H1 (cell line): ENCODE measurements around the gene VARS2. TPM values are rescaled to one million over a fixed set of nuclear protein-coding genes. Genes with fewer than 3 reads are reported as not detected.

ENCODE experiments used
- ASH2L ChIP-seq: fragments of 200-600, 300-600 bp; sonication (generic); IDR thresholded peaks from one replicate; pipeline ENCODE4 v1.7.1; 2017; ENCODE audit warnings: low read length
- BACH1 ChIP-seq: IDR thresholded peaks from 2 replicates; pipeline ENCODE4 v1.6.1; 2012; ENCODE audit warnings: low read length, improper control_type of control experiment
- CBX5 ChIP-seq: fragments of 300-800, 300-1000 bp; sonication (generic); IDR thresholded peaks from 2 replicates; pipeline ENCODE4 v1.7.1; 2016; ENCODE audit warnings: antibody characterized with exemption, low read length, low read depth
- CHD2 ChIP-seq: IDR thresholded peaks from 2 replicates; pipeline ENCODE4 v1.6.1; 2012; ENCODE audit warnings: low read length, improper control_type of control experiment
- GTF2F1 ChIP-seq: IDR thresholded peaks from 2 replicates; pipeline ENCODE4 v1.6.1; 2012; ENCODE audit warnings: low read depth, low read length, improper control_type of control experiment, borderline replicate concordance
- RFX5 ChIP-seq: IDR thresholded peaks from 2 replicates; pipeline ENCODE4 v1.6.1; 2011; ENCODE audit warnings: low read depth, low read length, improper control_type of control experiment, borderline replicate concordance
- SIN3A ChIP-seq, 2 experiments: IDR thresholded peaks in 1 of 2; conservative IDR thresholded peaks in 1 of 2; 2 replicates each; pipeline ENCODE4 v1.6.1; 2011 to 2012; ENCODE audit warnings: low read length in 2 of 2, improper control_type of control experiment in 1 of 2, low read depth in 1 of 2, mild to moderate bottlenecking in 1 of 2
- polyA plus RNA-seq, 7 experiments: library from polyadenylated mRNA; depleted of rRNA in 3 of 7; stranded (reverse) in 5 of 7; unstranded in 2 of 7; fragments of >200 nt in 5 of 7; fragments of 200-250 nt in 2 of 7; gene quantifications; 1 replicate in 5 of 7; 2 replicates in 1 of 7; 4 replicates in 1 of 7; pipeline versions ENCODE4 v1.2.1 to v1.2.3, GENCODE V29; 2011 to 2013; ENCODE audit warnings: missing spikeins in 2 of 7, mixed read lengths in 2 of 7
- total RNA-seq: library from RNA; stranded (reverse); fragmentation: NEBNext Ultra II Directional; extraction: Animal tissue kit (Norgen Biotek cat#: 25700); gene quantifications from 2 replicates; pipeline ENCODE4 v1.2.1, GENCODE V29; 2021
- TF ChIP-seq, protein P1 (sequence below): IDR thresholded peaks from 2 replicates; pipeline ENCODE4 v1.6.1; 2012; ENCODE audit warnings: low read length, inconsistent platforms

Gene VARS2
- total and polyA plus RNA-seq, 2 of the 8 experiments (the other 6 are each of a cell fraction or from before 2014, with no cell fraction given): 26.8 to 47.7 TPM

DNA sequence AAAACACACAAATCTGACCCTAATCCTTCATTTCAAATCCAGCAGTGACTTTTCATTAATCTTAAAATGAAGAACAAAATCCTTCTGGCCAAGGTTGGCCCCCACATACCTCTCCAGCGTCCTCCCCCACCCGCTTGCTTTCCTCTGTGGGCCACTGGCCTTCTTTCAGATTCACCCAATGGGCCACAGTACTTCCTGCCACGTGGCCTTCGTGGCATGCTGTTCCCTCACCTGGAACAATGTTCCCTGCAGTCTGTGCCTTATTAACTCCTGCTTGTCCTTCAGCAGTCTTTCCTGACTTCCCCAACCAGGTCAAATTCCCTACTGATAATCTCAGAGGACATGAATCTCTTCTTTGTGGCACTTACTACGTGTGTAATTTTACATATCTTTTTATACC lies 11.3 kb upstream of the VARS2 start (continued):
- no peak for TF ChIP-seq CHD2
- no peak for TF ChIP-seq RFX5
- TF ChIP-seq SIN3A (conservative IDR thresholded peaks at IDR 0.05 in 1 of 2, IDR thresholded peaks at IDR 0.05 in 1 of 2; ENCODE audit: low read depth in 1 of 2, low read length in 2 of 2): no peak
- TF ChIP-seq CBX5: no peak
- TF ChIP-seq BACH1: no peak
- TF ChIP-seq ASH2L: no peak
- TF ChIP-seq, protein P1, sequence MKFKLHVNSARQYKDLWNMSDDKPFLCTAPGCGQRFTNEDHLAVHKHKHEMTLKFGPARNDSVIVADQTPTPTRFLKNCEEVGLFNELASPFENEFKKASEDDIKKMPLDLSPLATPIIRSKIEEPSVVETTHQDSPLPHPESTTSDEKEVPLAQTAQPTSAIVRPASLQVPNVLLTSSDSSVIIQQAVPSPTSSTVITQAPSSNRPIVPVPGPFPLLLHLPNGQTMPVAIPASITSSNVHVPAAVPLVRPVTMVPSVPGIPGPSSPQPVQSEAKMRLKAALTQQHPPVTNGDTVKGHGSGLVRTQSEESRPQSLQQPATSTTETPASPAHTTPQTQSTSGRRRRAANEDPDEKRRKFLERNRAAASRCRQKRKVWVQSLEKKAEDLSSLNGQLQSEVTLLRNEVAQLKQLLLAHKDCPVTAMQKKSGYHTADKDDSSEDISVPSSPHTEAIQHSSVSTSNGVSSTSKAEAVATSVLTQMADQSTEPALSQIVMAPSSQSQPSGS: no peak
- TF ChIP-seq GTF2F1: no peak
- TF ChIP-seq, all 59 proteins: peak for 0
